ENCODE measurements around the gene ISG15.

Gene ISG15

GRCh38 chr1:1013105-1013921 is at the start of gene ISG15:
TSS of gene ISG15 (plus strand) at chr1:1013497. CDS start at chr1:1013574, 77 bp downstream.
- Histone ChIP-seq H3K9ac (ENCODE audit: low read length) (peak within 1 kb of the TSS; percentile 83), H3K36me3 (ENCODE audit: insufficient read depth, low read length) (no peaks in the 10 kb centered on the region), H3K9me3 (ENCODE audit: low read length) (no peaks in the 10 kb centered on the region), H3K4me3 (ENCODE audit: low read depth in 1 of 2, low read length in 2 of 2) (peak within 1 kb of the TSS; percentile 74 to 80), H3K27me3 (ENCODE audit: control insufficient read depth in 1 of 2, insufficient read depth in 2 of 2, low read length in 2 of 2) (no peaks in the 10 kb centered on the region), H3K4me1 (ENCODE audit: insufficient read depth, low read length) (peaks cover 13% of the 10 kb centered on the region), H3K27ac (ENCODE audit: low read depth, low read length) (peak within 1 kb of the TSS; percentile 81)

- H3K36me3 ChIP-seq (ENCODE audit: insufficient read depth, low read length): no peaks in the 10 kb centered on the region
- H3K9ac ChIP-seq (ENCODE audit: low read length): no peak overlapping the region
- no peak overlapping the region for H3K4me3 ChIP-seq (ENCODE audit: low read depth in 1 of 2, low read length in 2 of 2)
- H3K27ac ChIP-seq (ENCODE audit: low read depth, low read length): no peak overlapping the region
- H3K4me1 ChIP-seq (ENCODE audit: insufficient read depth, low read length): no peaks in the 10 kb centered on the region
- peaks cover 13 to 30% of the 10 kb centered on the region in 2 donors for H3K27me3 ChIP-seq (ENCODE audit: control insufficient read depth in 1 of 2, insufficient read depth in 2 of 2, low read length in 2 of 2)
- H3K9me3 ChIP-seq (ENCODE audit: low read length): no peaks in the 10 kb centered on the region
Observed at GRCh38 chr1:963746-964525, 49.4 kb upstream of the ISG15 start.

- Histone ChIP-seq H3K36me3 (ENCODE audit: insufficient read depth, low read length) (no peaks in the 10 kb centered on the region), H3K9me3 (ENCODE audit: low read length) (no peaks in the 10 kb centered on the region), H3K4me3 (ENCODE audit: low read depth in 1 of 2, low read length in 2 of 2) (no peak overlapping the region), H3K27ac (ENCODE audit: low read depth, low read length) (no peak overlapping the region), H3K4me1 (ENCODE audit: insufficient read depth, low read length) (no peaks in the 10 kb centered on the region), H3K9ac (ENCODE audit: low read length) (no peak overlapping the region), H3K27me3 (ENCODE audit: control insufficient read depth in 1 of 2, insufficient read depth in 2 of 2, low read length in 2 of 2) (peaks cover 17 to 33% of the 10 kb centered on the region in 2 donors)
Observed at GRCh38 chr1:964691-965525, 48.4 kb upstream of the ISG15 start.

- Histone ChIP-seq H3K27me3 (ENCODE audit: control insufficient read depth in 1 of 2, insufficient read depth in 2 of 2, low read length in 2 of 2) (peaks cover 17 to 39% of the 10 kb centered on the region in 2 donors), H3K9ac (ENCODE audit: low read length) (no peak overlapping the region), H3K36me3 (ENCODE audit: insufficient read depth, low read length) (no peaks in the 10 kb centered on the region), H3K4me3 (ENCODE audit: low read depth in 1 of 2, low read length in 2 of 2) (no peak overlapping the region), H3K4me1 (ENCODE audit: insufficient read depth, low read length) (no peaks in the 10 kb centered on the region), H3K9me3 (ENCODE audit: low read length) (no peaks in the 10 kb centered on the region), H3K27ac (ENCODE audit: low read depth, low read length) (no peak overlapping the region)
Observed at GRCh38 chr1:965526-966134, 47.7 kb upstream of the ISG15 start.

- Histone ChIP-seq H3K36me3 (ENCODE audit: insufficient read depth, low read length) (no peaks in the 10 kb centered on the region), H3K9me3 (ENCODE audit: low read length) (no peaks in the 10 kb centered on the region), H3K27ac (ENCODE audit: low read depth, low read length) (no peak within 1 kb of the TSS), H3K4me1 (ENCODE audit: insufficient read depth, low read length) (no peaks in the 10 kb centered on the region), H3K4me3 (ENCODE audit: low read depth in 1 of 2, low read length in 2 of 2) (peak within 1 kb of the TSS; percentile 31 to 65), H3K27me3 (ENCODE audit: control insufficient read depth in 1 of 2, insufficient read depth in 2 of 2, low read length in 2 of 2) (peaks cover 17 to 45% of the 10 kb centered on the region in 2 donors), H3K9ac (ENCODE audit: low read length) (no peak within 1 kb of the TSS)
Observed at GRCh38 chr1:966135-966703, 47.1 kb upstream of the ISG15 start, which contains the start of gene PLEKHN1. TSS of gene PLEKHN1 (plus strand) at chr1:966482. CDS start at chr1:966532, 50 bp downstream.

- Histone ChIP-seq H3K36me3 (ENCODE audit: insufficient read depth, low read length) (no peaks in the 10 kb centered on the region), H3K9ac (ENCODE audit: low read length) (no peak overlapping the region), H3K27me3 (ENCODE audit: control insufficient read depth in 1 of 2, insufficient read depth in 2 of 2, low read length in 2 of 2) (peaks cover 17 to 51% of the 10 kb centered on the region in 2 donors), H3K9me3 (ENCODE audit: low read length) (no peaks in the 10 kb centered on the region), H3K4me1 (ENCODE audit: insufficient read depth, low read length) (no peaks in the 10 kb centered on the region), H3K4me3 (ENCODE audit: low read depth in 1 of 2, low read length in 2 of 2) (peak overlapping the region; percentile 31 to 65), H3K27ac (ENCODE audit: low read depth, low read length) (no peak overlapping the region)
Observed at GRCh38 chr1:966704-967300, 46.5 kb upstream of the ISG15 start.

- H3K9me3 ChIP-seq (ENCODE audit: low read length): no peaks in the 10 kb centered on the region
- H3K27ac ChIP-seq (ENCODE audit: low read depth, low read length): no peak overlapping the region
- no peaks in the 10 kb centered on the region for H3K36me3 ChIP-seq (ENCODE audit: insufficient read depth, low read length)
- H3K27me3 ChIP-seq (ENCODE audit: control insufficient read depth in 1 of 2, insufficient read depth in 2 of 2, low read length in 2 of 2): peaks cover 17 to 60% of the 10 kb centered on the region in 2 donors
- no peak overlapping the region for H3K4me3 ChIP-seq (ENCODE audit: low read depth in 1 of 2, low read length in 2 of 2)
- no peaks in the 10 kb centered on the region for H3K4me1 ChIP-seq (ENCODE audit: insufficient read depth, low read length)
- no peak overlapping the region for H3K9ac ChIP-seq (ENCODE audit: low read length)
Observed at GRCh38 chr1:967466-968343, 45.6 kb upstream of the ISG15 start.

- H3K27me3 ChIP-seq (ENCODE audit: control insufficient read depth in 1 of 2, insufficient read depth in 2 of 2, low read length in 2 of 2): peaks cover 17 to 77% of the 10 kb centered on the region in 2 donors
Observed at GRCh38 chr1:969260-969855, 43.9 kb upstream of the ISG15 start.

GRCh38 chr1:970242-970972 is 42.9 kb upstream of the ISG15 start:
- Histone ChIP-seq H3K27ac (ENCODE audit: low read depth, low read length) (no peak overlapping the region), H3K4me3 (ENCODE audit: low read depth in 1 of 2, low read length in 2 of 2) (no peak overlapping the region), H3K9me3 (ENCODE audit: low read length) (no peaks in the 10 kb centered on the region), H3K27me3 (ENCODE audit: control insufficient read depth in 1 of 2, insufficient read depth in 2 of 2, low read length in 2 of 2) (peaks cover 17 to 87% of the 10 kb centered on the region in 2 donors), H3K9ac (ENCODE audit: low read length) (no peak overlapping the region), H3K36me3 (ENCODE audit: insufficient read depth, low read length) (no peaks in the 10 kb centered on the region), H3K4me1 (ENCODE audit: insufficient read depth, low read length) (no peaks in the 10 kb centered on the region)

More at GRCh38 chr1:969260-969855, 43.9 kb upstream of the ISG15 start:
- Histone ChIP-seq H3K36me3 (ENCODE audit: insufficient read depth, low read length) (no peaks in the 10 kb centered on the region), H3K9me3 (ENCODE audit: low read length) (no peaks in the 10 kb centered on the region), H3K4me1 (ENCODE audit: insufficient read depth, low read length) (no peaks in the 10 kb centered on the region), H3K27ac (ENCODE audit: low read depth, low read length) (no peak overlapping the region), H3K4me3 (ENCODE audit: low read depth in 1 of 2, low read length in 2 of 2) (no peak overlapping the region), H3K9ac (ENCODE audit: low read length) (no peak overlapping the region)

Measured in muscle layer of colon (tissue), 2 donors.